K562 (cell line): Measurements from ENCODE around the gene LRRC47. TPM values are rescaled to one million over a fixed set of nuclear protein-coding genes. Genes with fewer than 3 reads are reported as not detected.

Experiments used
- ATAC-seq: fragments of 200-7000 bp; cut with Tn5 transposase; 3 replicates; pipeline ENCODE4 v1.9.1; 2020; ENCODE audit warnings: moderate library complexity
- BruUV-seq: library from RNA; stranded (reverse); fragments of 400-500 nt; replicated peaks from 2 replicates; lab custom pipeline; 2021; lab: Mats Ljungman, UMichigan
- CTCF ChIA-PET: fragments of 300-600 bp; formaldehyde crosslinking; extraction: SDS; loops from one replicate; lab custom pipeline; 2021; ENCODE audit warnings: low intra/inter-chr PET ratio; lab: Yijun Ruan, JAX
- POLR2A ChIA-PET: fragments of 300-600, 350-650 bp; sonication (Branson Sonifier 250); formaldehyde crosslinking; extraction: SDS; loops from one replicate; lab custom pipeline; 2021; ENCODE audit warnings: antibody characterized with exemption, inconsistent platforms; lab: Yijun Ruan, JAX
- DNase-seq, 4 experiments: peaks; one replicate each; pipeline versions ENCODE4 v3.0.0 to v3.0.0-alpha.2; 2011 to 2018; ENCODE audit warnings: low spot score in 3 of 4, mixed read lengths in 3 of 4; ENCODE audit errors: extremely low read depth in 1 of 4
- FAIRE-seq: peaks from 2 replicates; lab custom pipeline; 2011; peaks lifted over from hg19 to GRCh38; lab: Jason Lieb, UNC
- H2AFZ ChIP-seq: 2 replicates; pipeline ENCODE4 v1.6.0; 2011; ENCODE audit warnings: low read depth, low read length, control low read depth, inconsistent platforms
- H3K27ac ChIP-seq: fragments of 200-600 bp; 3 replicates; pipeline ENCODE4 v1.8.0; 2011; ENCODE audit warnings: low read depth, mild to moderate bottlenecking, control low read depth, inconsistent platforms, low read length, moderate library complexity, mixed read lengths; ENCODE audit errors: extremely low read depth
- H3K27me3 ChIP-seq, 2 experiments: fragments of 300-600 bp in 1 of 2; 2 replicates in 1 of 2; 3 replicates in 1 of 2; pipeline versions ENCODE4 v1.6.0 to v1.8.0; 2011; ENCODE audit warnings: inconsistent platforms in 2 of 2, low read length in 2 of 2, mild to moderate bottlenecking in 1 of 2, mixed read lengths in 1 of 2, moderate library complexity in 1 of 2; ENCODE audit not compliant: control insufficient read depth in 2 of 2, insufficient read depth in 2 of 2
- H3K36me3 ChIP-seq: fragments of 300-600 bp; 3 replicates; pipeline ENCODE4 v1.8.0; 2011; ENCODE audit warnings: mild to moderate bottlenecking, low read length, inconsistent platforms; ENCODE audit not compliant: control insufficient read depth, insufficient read depth
- H3K4me1 ChIP-seq, 2 experiments: fragments of 200-600 bp in 1 of 2; replicated peaks in 1 of 2; 2 replicates in 1 of 2; 3 replicates in 1 of 2; pipeline versions ENCODE4 v1.5.1 to v1.8.0; 2011; ENCODE audit warnings: inconsistent platforms in 2 of 2, low read length in 2 of 2, mild to moderate bottlenecking in 1 of 2, mixed read lengths in 1 of 2, moderate library complexity in 1 of 2; ENCODE audit not compliant: control insufficient read depth in 2 of 2, insufficient read depth in 2 of 2
- H3K4me2 ChIP-seq: 2 replicates; pipeline ENCODE4 v1.6.1; 2011; ENCODE audit warnings: low read length, control low read depth, inconsistent platforms, mixed read lengths; ENCODE audit not compliant: insufficient read depth
- H3K4me3 ChIP-seq: fragments of 200-600 bp; sonication (generic), shearing (Covaris generic); 2 replicates; pipeline ENCODE4 v1.5.1; 2016; ENCODE audit warnings: control low read depth, inconsistent platforms
- H3K79me2 ChIP-seq: fragments of 200-600 bp; 3 replicates; pipeline ENCODE4 v1.8.0; 2011; ENCODE audit warnings: low read length, inconsistent platforms; ENCODE audit not compliant: control insufficient read depth, insufficient read depth
- H3K9ac ChIP-seq, 2 experiments: 2 replicates each; pipeline versions ENCODE4 v1.6.0 to v1.6.1; 2011; ENCODE audit warnings: low read depth in 2 of 2, low read length in 2 of 2, control low read depth in 1 of 2, inconsistent platforms in 1 of 2, mild to moderate bottlenecking in 1 of 2, mixed read lengths in 1 of 2; ENCODE audit not compliant: insufficient read depth in 1 of 2
- H3K9me1 ChIP-seq: one replicate; pipeline ENCODE4 v1.6.0; 2011; ENCODE audit warnings: inconsistent platforms, mild to moderate bottlenecking, low read length, moderate library complexity; ENCODE audit not compliant: control insufficient read depth, insufficient read depth
- H3K9me3 ChIP-seq: replicated peaks from 2 replicates; pipeline ENCODE4 v1.5.1; 2011; ENCODE audit warnings: low read depth, low read length, inconsistent platforms; ENCODE audit not compliant: control insufficient read depth, insufficient read depth
- H4K20me1 ChIP-seq: replicated peaks from 2 replicates; pipeline ENCODE4 v1.6.1; 2011; ENCODE audit warnings: low read length, inconsistent platforms, mixed read lengths; ENCODE audit not compliant: control insufficient read depth, insufficient read depth
- CC2D1A ChIP-seq: fragments of 450-650 bp; IDR thresholded peaks from 2 replicates; pipeline ENCODE4 v1.6.1; 2017; ENCODE audit warnings: mild to moderate bottlenecking
- ELF1 ChIP-seq: fragments of 200-800 bp; sonication (Bioruptor generic); IDR thresholded peaks from 2 replicates; pipeline ENCODE4 v1.6.1; 2016; ENCODE audit warnings: missing genetic modification characterization, missing compliant biosample characterization
- FOXJ3 ChIP-seq: sonication (generic); formaldehyde crosslinking; IDR thresholded peaks from 2 replicates; pipeline ENCODE4 v1.4.0; 2020; ENCODE audit warnings: mild to moderate bottlenecking, missing genetic modification reagents
- HNRNPLL ChIP-seq: fragments of 200-400 bp; formaldehyde crosslinking; IDR thresholded peaks from 2 replicates; pipeline ENCODE4 v1.6.1; 2017; ENCODE audit warnings: low read length, low read depth, mild to moderate bottlenecking; ENCODE audit not compliant: poor library complexity, severe bottlenecking
- SRSF9 ChIP-seq: fragments of 200-400 bp; formaldehyde crosslinking; IDR thresholded peaks from 2 replicates; pipeline ENCODE4 v1.6.1; 2017; ENCODE audit warnings: low read depth, low read length, borderline replicate concordance
- TAL1 ChIP-seq: fragments of 450-650 bp; IDR thresholded peaks from 2 replicates; pipeline ENCODE4 v1.6.1; 2016; ENCODE audit warnings: mild to moderate bottlenecking
- ZBTB17 ChIP-seq: fragments of 450-650 bp; formaldehyde crosslinking; IDR thresholded peaks from 2 replicates; pipeline ENCODE4 v1.4.0; 2020; ENCODE audit warnings: mild to moderate bottlenecking
- ZBTB43 ChIP-seq: sonication (generic); formaldehyde crosslinking; IDR thresholded peaks from 2 replicates; pipeline ENCODE4 v1.8.0; 2023; ENCODE audit warnings: mild to moderate bottlenecking, missing genetic modification reagents
- ZKSCAN3 ChIP-seq: fragments of 250-450 bp; sonication (Bioruptor Pico); IDR thresholded peaks from 2 replicates; pipeline ENCODE4 v1.4.0; 2020
- WGBS: fragments of 100-300 bp; shearing (Covaris generic); methylation state at CpG from one replicate; pipeline ENCODE4 v1.1.6; 2016; ENCODE audit warnings: low coverage, mixed read lengths; ENCODE audit not compliant: insufficient coverage; ENCODE audit errors: missing lambda C conversion rate; 5-methylcytosine and 5-hydroxymethylcytosine counted together
- in situ Hi-C: fragments of 300-500 bp; cut with MboI; formaldehyde crosslinking; loops from 4 replicates; pipeline ENCODE4 v1.15.0; 2018; ENCODE audit warnings: inconsistent platforms, mixed read lengths
- intact Hi-C: fragments of 100-400 bp; cut with micrococcal nuclease; formaldehyde crosslinking; loops from 2 replicates; pipeline ENCODE4 v1.14.2; 2022
- polyA plus RNA-seq, 8 experiments: library from polyadenylated mRNA; depleted of rRNA in 4 of 8; stranded (reverse) in 5 of 8; unstranded in 3 of 8; fragments of >200 nt; fragmentation: Nextera tagmentation in 2 of 8; fragmentation: Illumina TruSeq in 1 of 8; extraction: Ambion mirVana in 2 of 8; extraction: Trizol in 1 of 8; gene quantifications; 2 replicates each; pipeline versions ENCODE4 v1.2.1 to v1.2.3, GENCODE V29; 2011 to 2014; ENCODE audit warnings: inconsistent platforms in 1 of 8, missing spikeins in 1 of 8
- total RNA-seq, 7 experiments: library from RNA; depleted of rRNA in 6 of 7; stranded (reverse); fragments of >200 nt in 6 of 7; fragmentation: Illumina TruSeq in 2 of 7; extraction: Trizol in 2 of 7; gene quantifications; 2 replicates each; pipeline versions ENCODE4 v1.2.1 to v1.2.3, GENCODE V29; 2011 to 2021; ENCODE audit warnings: low replicate concordance in 1 of 7

The LRRC47 gene
- total and polyA plus RNA-seq, 9 of the 15 experiments (the other 6 are each of a cell fraction or from before 2014, with no cell fraction given): 4.6 to 68.0 (median 35.9) TPM

GRCh38 chr1:3743826-3744225, 52.5 kb downstream of the LRRC47 start:
- intact Hi-C loops (no loop called here), in situ Hi-C loops (no loop called here)
- POLR2A ChIA-PET: interaction anchor here (0.9 to 1.1 kb wide), 2 partner anchors 13 to 56 kb away, joined by 3 read pairs; no protein-coding TSS in a partner anchor
- no peak overlapping the region for H3K4me2 ChIP-seq
- 87% methylated on average over 12 of the region's 12 CpGs for WGBS
- H2AFZ ChIP-seq: no peak overlapping the region
- CTCF ChIA-PET: no interaction called here
- no TSS peak for BruUV-seq
- no peaks in the 10 kb centered on the region for H3K27me3 ChIP-seq
- H3K79me2 ChIP-seq: peaks cover 29% of the 10 kb centered on the region
- peaks cover 24 to 64% of the 10 kb centered on the region in 2 experiments for H3K4me1 ChIP-seq
- no peak overlapping the region for H3K27ac ChIP-seq
- no peak for DNase-seq
- H3K9me3 ChIP-seq: no peaks in the 10 kb centered on the region
- peaks cover 63% of the 10 kb centered on the region; the same call in 2 of the 3 replicates for H3K36me3 ChIP-seq
- peaks cover 9% of the 10 kb centered on the region for H3K9me1 ChIP-seq
- ATAC-seq: no peak
- H3K9ac ChIP-seq: peak overlapping the region in 1 of 2 experiments; percentile 39; a peak in 2 of 4 replicates
- H4K20me1 ChIP-seq: peaks cover 17% of the 10 kb centered on the region; the same call in 1 of the 2 replicates
- FAIRE-seq: no peak
- TF ChIP-seq ZKSCAN3 (CRISPR knock-in tag) (no peak), FOXJ3 (no peak), ZBTB17 (CRISPR knock-in tag) (no peak), HNRNPLL (no peak), SRSF9 (no peak), TAL1 (no peak), CC2D1A (no peak), ELF1 (no peak), ZBTB43 (CRISPR knock-in tag) (no peak)
- no peak overlapping the region for H3K4me3 ChIP-seq
